ENCODE measurements around the gene SLC7A10. TPM values are rescaled to one million over a fixed set of nuclear protein-coding genes. Genes with fewer than 3 reads are reported as not detected.
"Not testable (repeated sequence)": the region's sequence is repeated elsewhere in the genome, so short reads cannot be mapped to it uniquely, and the experiment has no call there.

The SLC7A10 gene
- total RNA-seq, 4 donors from 2014 or later: 12.9 to 150 (median 33.1) TPM

- TF ChIP-seq CTCF (IDR thresholded peaks at IDR 0.05): no peak
- no peak for ATAC-seq (ENCODE audit: low FRiP score)
- DNase-seq (ENCODE audit: low spot score): no peak
These were observed 58.2 kb downstream of the SLC7A10 start for GRCh38 chr19:33167438-33167837.

DNA sequence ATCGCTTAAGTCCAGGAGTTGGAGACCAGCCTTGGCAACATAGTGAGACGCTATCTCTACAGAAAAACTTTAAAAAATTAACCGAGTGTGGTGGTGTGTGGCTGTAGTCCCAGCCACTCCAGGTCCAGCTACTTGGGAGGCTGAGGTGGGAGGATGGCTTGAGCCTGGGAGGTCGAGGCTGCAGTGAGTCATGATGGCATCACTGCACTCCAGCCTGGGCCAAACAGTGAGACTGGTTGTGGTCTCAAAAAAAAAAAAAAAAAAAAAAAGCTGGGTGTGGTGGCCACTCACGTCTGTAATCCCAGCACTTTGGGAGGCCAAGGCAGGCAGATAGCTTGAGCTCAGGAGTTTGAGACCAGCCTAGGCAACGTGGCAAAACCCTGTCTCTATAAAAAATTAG, 59.6 kb downstream of the SLC7A10 start:
- not testable (repeated sequence) for ATAC-seq (ENCODE audit: low FRiP score)

GRCh38 chr19:33163481-33163880, 62.2 kb downstream of the SLC7A10 start:
- ATAC-seq (ENCODE audit: low FRiP score) (no peak), DNase-seq (ENCODE audit: low spot score) (no peak)
- no peak for TF ChIP-seq CTCF (IDR thresholded peaks at IDR 0.05)

More for the DNA sequence above, 59.6 kb downstream of the SLC7A10 start:
- DNase-seq (ENCODE audit: low spot score): not testable (repeated sequence)

- no peak for DNase-seq (ENCODE audit: low spot score)
- ATAC-seq (ENCODE audit: low FRiP score): no peak
- TF ChIP-seq CTCF (IDR thresholded peaks at IDR 0.05): no peak
These were observed 64.4 kb downstream of the SLC7A10 start for GRCh38 chr19:33161201-33161600.

DNA sequence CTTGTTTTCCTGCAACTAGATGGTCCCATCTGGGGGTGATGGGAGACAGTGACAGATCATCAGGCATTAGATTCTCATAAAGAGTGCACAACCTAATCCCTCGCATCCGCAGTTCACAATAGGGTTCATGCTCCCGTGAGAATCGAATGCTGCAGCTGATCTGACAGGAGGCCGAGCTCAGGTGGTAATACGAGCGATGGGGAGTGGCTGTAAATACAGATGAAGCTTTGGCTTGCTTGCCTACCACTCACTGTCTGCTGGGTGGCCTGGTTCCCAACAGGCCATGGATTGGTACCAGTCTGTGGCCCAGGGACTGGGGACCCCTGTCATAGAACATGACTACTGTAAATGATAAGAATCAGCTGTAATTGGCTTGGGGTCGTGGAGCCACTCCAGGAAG, 65.8 kb downstream of the SLC7A10 start:
- DNase-seq (ENCODE audit: low spot score) (no peak), ATAC-seq (ENCODE audit: low FRiP score) (no peak)
- TF ChIP-seq CTCF (IDR thresholded peaks at IDR 0.05): no peak

DNA sequence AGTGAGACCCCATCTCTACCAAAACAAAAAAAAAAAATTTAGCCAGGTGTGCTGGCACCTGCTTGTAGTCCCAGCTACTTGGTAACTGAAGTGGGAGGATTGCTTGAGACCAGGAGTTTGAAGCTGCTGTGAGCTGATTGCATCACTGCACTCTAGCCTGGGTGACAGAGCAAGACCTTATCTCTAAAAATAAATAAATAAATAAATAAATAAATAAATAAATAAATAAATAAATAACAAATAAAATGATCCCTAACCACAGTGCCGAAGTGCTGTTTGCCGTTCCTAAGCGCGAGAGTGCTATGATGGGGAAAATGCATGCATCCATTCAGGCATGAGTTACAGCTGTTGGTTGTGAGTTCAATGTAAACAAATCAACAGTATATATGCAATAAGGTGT, 66.5 kb downstream of the SLC7A10 start:
- TF ChIP-seq CTCF (IDR thresholded peaks at IDR 0.05): no peak
- ATAC-seq (ENCODE audit: low FRiP score) (no peak), DNase-seq (ENCODE audit: low spot score) (no peak)

Other genes with a start within 250 kb of the SLC7A10 start
- gene RHPN2, start 161.0 kb downstream of the SLC7A10 start, total RNA-seq: 10 to 100 TPM in 2 of 4 donors, 1 to 10 TPM in 2; 5.7 to 24.0 (median 14.1) TPM
- 1 to 10 TPM; 4.5 to 7.6 (median 5.5) TPM for gene GPATCH1, start 144.7 kb downstream of the SLC7A10 start, total RNA-seq
- not detected for gene WDR88, start 93.7 kb downstream of the SLC7A10 start, total RNA-seq
- gene LRP3, start 31.5 kb downstream of the SLC7A10 start, total RNA-seq: 10 to 100 TPM; 19.1 to 61.8 (median 28.3) TPM
- gene CEBPA, start 76.7 kb upstream of the SLC7A10 start, total RNA-seq: 100 to 1,000 TPM; 100 to 567 (median 166) TPM
- gene CEBPG, start 147.9 kb upstream of the SLC7A10 start, total RNA-seq: 10 to 100 TPM; 19.4 to 41.1 (median 30.0) TPM

All from omental fat pad (tissue), 4 donors.